ENCODE data around the gene COX18. TPM values are rescaled to one million over a fixed set of nuclear protein-coding genes. Genes with fewer than 3 reads are reported as not detected.

COX18 gene
- total RNA-seq, 4 donors from 2014 or later, result 10.9 to 20.1 (median 18.4) TPM

GRCh38 chr4:73090738-73091137, 21.2 kb upstream of the COX18 start:
- H3K36me3 ChIP-seq, result peaks cover 0 to 52% (median 21%) of the 10 kb centered on the region in 4 donors
- no peaks in the 10 kb centered on the region for H3K27me3 ChIP-seq
- H3K4me3 ChIP-seq, result no peak overlapping the region
- no peak for TF ChIP-seq POLR2AphosphoS5 (IDR thresholded peaks at IDR 0.05)
- TF ChIP-seq EP300 (IDR thresholded peaks at IDR 0.05; ENCODE audit: low read depth), result no peak
- TF ChIP-seq CTCF (IDR thresholded peaks at IDR 0.05), result no peak
- no peak for TF ChIP-seq POLR2A (IDR thresholded peaks at IDR 0.05)
- WGBS, 2 donors (ENCODE audit: low coverage in 1 of 2), result 93% methylated on average over 1 of the region's 1 CpG; no CpG with 5 or more reads in 1 of the 2 donors
- no peak overlapping the region for H3K27ac ChIP-seq
- H3K4me1 ChIP-seq, result peaks cover 0 to 7% (median 0%) of the 10 kb centered on the region in 4 donors
- no peaks in the 10 kb centered on the region for H3K9me3 ChIP-seq
- in situ Hi-C loops (cut with MboI; ENCODE audit: low pct_ligation_motif_present in 1 of 4, low pct_unique_long_range_greater_than_20kb in 1 of 4, low sequenced_read_pairs in 3 of 4), result no loop called here
- intact Hi-C loops (cut with DNase I; ENCODE audit: low total_unique reads), result loop anchor here (1.0 kb wide), 1 partner anchor 23 kb away; no protein-coding TSS in a partner anchor
- DNase-seq, result no peak

- no peak overlapping the region for H3K27ac ChIP-seq
- H3K4me1 ChIP-seq, result peaks cover 0 to 7% (median 0%) of the 10 kb centered on the region in 4 donors
- peaks cover 0 to 49% (median 22%) of the 10 kb centered on the region in 4 donors for H3K36me3 ChIP-seq
- in situ Hi-C loops (cut with MboI; ENCODE audit: low pct_ligation_motif_present in 1 of 4, low pct_unique_long_range_greater_than_20kb in 1 of 4, low sequenced_read_pairs in 3 of 4) (no loop called here), intact Hi-C loops (cut with DNase I; ENCODE audit: low total_unique reads) (no loop called here)
- no peak overlapping the region for H3K4me3 ChIP-seq
- TF ChIP-seq POLR2AphosphoS5 (IDR thresholded peaks at IDR 0.05), result no peak
- no peak for TF ChIP-seq POLR2A (IDR thresholded peaks at IDR 0.05)
- TF ChIP-seq CTCF (IDR thresholded peaks at IDR 0.05), result no peak
- no peak for TF ChIP-seq EP300 (IDR thresholded peaks at IDR 0.05; ENCODE audit: low read depth)
- no peaks in the 10 kb centered on the region for H3K9me3 ChIP-seq
- no peaks in the 10 kb centered on the region for H3K27me3 ChIP-seq
- DNase-seq, result no peak
These were observed 18.4 kb upstream of the COX18 start for GRCh38 chr4:73087871-73088270.

DNA sequence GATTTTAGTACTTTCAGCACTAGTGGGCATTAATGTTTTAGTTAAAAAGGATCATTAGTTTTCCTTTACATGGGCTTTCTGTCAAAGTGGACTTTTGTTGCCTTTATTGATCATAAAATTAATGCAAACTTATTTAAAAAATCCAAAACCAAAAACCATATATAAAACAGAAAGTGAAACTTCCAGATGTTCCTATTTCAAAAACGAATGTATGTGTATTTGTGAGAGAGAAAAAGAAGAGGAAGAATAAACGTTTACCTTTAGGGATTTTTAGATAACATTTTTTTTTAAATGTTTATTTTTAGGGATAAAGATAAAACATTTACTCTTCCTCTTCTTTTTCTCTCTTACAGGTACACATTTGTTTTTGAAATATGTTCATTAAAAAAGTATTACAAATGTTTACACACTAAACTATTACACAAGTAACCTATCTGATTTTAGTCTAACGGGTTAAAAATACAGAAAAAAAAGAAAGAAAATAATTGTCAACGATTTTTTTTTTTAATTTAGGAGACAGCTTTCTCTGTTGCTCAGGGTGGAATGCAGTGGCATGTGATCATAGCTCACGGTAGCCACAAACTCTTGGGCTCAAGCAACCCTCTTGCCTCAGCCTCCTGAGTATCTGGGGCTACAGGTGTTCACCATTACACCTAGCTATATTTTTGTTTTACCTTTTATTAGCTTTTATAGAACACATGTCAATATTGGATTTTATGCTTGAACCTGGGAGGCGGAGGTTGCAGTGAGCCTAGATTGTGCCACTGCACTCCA, 16.8 kb upstream of the COX18 start:
- Histone ChIP-seq H3K4me1 (peaks cover 0 to 7% (median 0%) of the 10 kb centered on the region in 4 donors), H3K4me3 (peak overlapping the region in 1 of 4 donors; percentile 17), H3K36me3 (peaks cover 0 to 49% (median 24%) of the 10 kb centered on the region in 4 donors), H3K27me3 (no peaks in the 10 kb centered on the region), H3K27ac (peak overlapping the region in 1 of 4 donors; percentile 20), H3K9me3 (no peaks in the 10 kb centered on the region)
- WGBS, 2 donors (ENCODE audit: low coverage in 1 of 2), result 40 to 46% methylated on average over 5 to 6 of the region's 6 CpGs
- no peak for TF ChIP-seq POLR2AphosphoS5 (IDR thresholded peaks at IDR 0.05)
- no peak for TF ChIP-seq EP300 (IDR thresholded peaks at IDR 0.05; ENCODE audit: low read depth)
- TF ChIP-seq CTCF (IDR thresholded peaks at IDR 0.05), result no peak
- TF ChIP-seq POLR2A (IDR thresholded peaks at IDR 0.05), result no peak
- intact Hi-C loops (cut with DNase I; ENCODE audit: low total_unique reads) (no loop called here), in situ Hi-C loops (cut with MboI; ENCODE audit: low pct_ligation_motif_present in 1 of 4, low pct_unique_long_range_greater_than_20kb in 1 of 4, low sequenced_read_pairs in 3 of 4) (no loop called here)
- DNase-seq, result no peak

DNA sequence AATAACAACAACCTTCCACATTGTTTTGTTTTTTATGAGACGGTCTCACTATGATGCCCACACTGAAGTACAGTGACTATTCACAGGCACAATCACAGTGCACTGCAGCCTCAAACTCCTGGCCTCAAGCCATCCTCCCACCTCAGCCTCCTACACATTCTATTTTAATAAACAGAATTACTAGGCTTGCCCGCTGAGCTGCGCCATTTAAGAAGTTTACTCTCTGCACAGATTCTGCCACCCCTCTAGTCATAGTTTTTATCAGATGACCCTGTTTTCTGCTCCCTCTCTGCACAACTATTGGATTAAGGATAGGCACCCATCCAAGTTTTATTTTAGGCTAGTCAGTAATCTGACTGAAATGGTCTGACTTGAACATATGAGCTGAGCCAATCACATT, 11.3 kb upstream of the COX18 start:
- Histone ChIP-seq H3K27me3 (no peaks in the 10 kb centered on the region), H3K9me3 (no peaks in the 10 kb centered on the region), H3K27ac (no peak overlapping the region), H3K4me1 (no peaks in the 10 kb centered on the region), H3K36me3 (peaks cover 0 to 79% (median 36%) of the 10 kb centered on the region in 4 donors), H3K4me3 (no peak overlapping the region)
- WGBS, 2 donors (ENCODE audit: low coverage in 1 of 2), result 84 to 92% methylated on average over 3 of the region's 3 CpGs
- TF ChIP-seq POLR2A (IDR thresholded peaks at IDR 0.05) (no peak), CTCF (IDR thresholded peaks at IDR 0.05) (no peak), EP300 (IDR thresholded peaks at IDR 0.05; ENCODE audit: low read depth) (no peak), POLR2AphosphoS5 (IDR thresholded peaks at IDR 0.05) (no peak)
- intact Hi-C loops (cut with DNase I; ENCODE audit: low total_unique reads) (no loop called here), in situ Hi-C loops (cut with MboI; ENCODE audit: low pct_ligation_motif_present in 1 of 4, low pct_unique_long_range_greater_than_20kb in 1 of 4, low sequenced_read_pairs in 3 of 4) (no loop called here)
- DNase-seq, result no peak

All from transverse colon (tissue), 4 donors.